DOHH2 (cell line): ENCODE results near the gene SYT1.

Source experiments
- EZH2phosphoT487 ChIP-seq: fragments of 200-600 bp; sonication (generic); IDR thresholded peaks from 2 replicates; pipeline ENCODE4 v1.6.1; 2017; ENCODE audit warnings: borderline replicate concordance, mild to moderate bottlenecking, antibody characterized with exemption, low read length, moderate library complexity, mixed read lengths
- TF ChIP-seq, protein P1 (sequence below): fragments of 200-600 bp; sonication (generic); IDR thresholded peaks from one replicate; pipeline ENCODE4 v1.5.1; 2014; ENCODE audit warnings: antibody characterized with exemption, mild to moderate bottlenecking, low read depth, low read length; ENCODE audit not compliant: poor library complexity, severe bottlenecking

DNA sequence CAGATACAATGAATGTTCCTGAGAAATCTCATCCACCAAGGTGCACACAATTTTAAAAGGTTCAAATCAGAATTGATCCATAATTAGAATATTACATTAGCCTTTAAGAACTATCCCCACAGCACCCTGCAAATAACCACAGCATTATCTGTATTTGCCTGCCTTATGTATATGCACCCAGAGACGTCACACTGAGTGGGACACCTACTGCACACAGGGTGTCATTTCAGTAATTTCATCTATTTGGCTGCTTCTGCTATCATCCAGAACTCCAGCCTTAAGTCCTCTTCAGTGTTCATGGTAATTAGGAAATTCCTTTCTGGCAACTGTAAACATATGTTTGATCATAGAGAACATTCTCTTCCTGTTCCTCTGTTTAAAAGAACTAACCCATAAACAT, 298.4 kb downstream of the SYT1 start:
- TF ChIP-seq, protein P1, sequence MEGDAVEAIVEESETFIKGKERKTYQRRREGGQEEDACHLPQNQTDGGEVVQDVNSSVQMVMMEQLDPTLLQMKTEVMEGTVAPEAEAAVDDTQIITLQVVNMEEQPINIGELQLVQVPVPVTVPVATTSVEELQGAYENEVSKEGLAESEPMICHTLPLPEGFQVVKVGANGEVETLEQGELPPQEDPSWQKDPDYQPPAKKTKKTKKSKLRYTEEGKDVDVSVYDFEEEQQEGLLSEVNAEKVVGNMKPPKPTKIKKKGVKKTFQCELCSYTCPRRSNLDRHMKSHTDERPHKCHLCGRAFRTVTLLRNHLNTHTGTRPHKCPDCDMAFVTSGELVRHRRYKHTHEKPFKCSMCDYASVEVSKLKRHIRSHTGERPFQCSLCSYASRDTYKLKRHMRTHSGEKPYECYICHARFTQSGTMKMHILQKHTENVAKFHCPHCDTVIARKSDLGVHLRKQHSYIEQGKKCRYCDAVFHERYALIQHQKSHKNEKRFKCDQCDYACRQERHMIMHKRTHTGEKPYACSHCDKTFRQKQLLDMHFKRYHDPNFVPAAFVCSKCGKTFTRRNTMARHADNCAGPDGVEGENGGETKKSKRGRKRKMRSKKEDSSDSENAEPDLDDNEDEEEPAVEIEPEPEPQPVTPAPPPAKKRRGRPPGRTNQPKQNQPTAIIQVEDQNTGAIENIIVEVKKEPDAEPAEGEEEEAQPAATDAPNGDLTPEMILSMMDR: no peak
- TF ChIP-seq EZH2phosphoT487: no peak
